Uterus (tissue), 4 donors: ENCODE results near the gene CSF1R. TPM values are rescaled to one million over a fixed set of nuclear protein-coding genes. Genes with fewer than 3 reads are reported as not detected.
A peak's percentile ranks its signal among the peaks of the same experiment; 100 is the strongest.

Experiments used
- DNase-seq, 2 donors: peaks; one replicate each; pipeline ENCODE4 v3.0.0-alpha.2; 2019 to 2020
- H3K27ac ChIP-seq, 2 donors: fragments of 200-600 bp; sonication (generic); 1 replicate in 1 of 2; 2 replicates in 1 of 2; pipeline ENCODE4 v1.5.1; 2016 to 2018
- H3K27me3 ChIP-seq, 2 donors: fragments of 200-600 bp; sonication (generic); one replicate each; pipeline ENCODE4 v1.5.1; 2018 to 2019; ENCODE audit warnings: control low read depth in 1 of 2
- H3K36me3 ChIP-seq, 2 donors: fragments of 200-600 bp; sonication (generic); one replicate each; pipeline ENCODE4 v1.5.1; 2019; ENCODE audit warnings: control low read depth in 1 of 2
- H3K4me1 ChIP-seq, 2 donors: fragments of 200-600 bp; sonication (generic); one replicate each; pipeline ENCODE4 v1.5.1; 2018 to 2019; ENCODE audit warnings: control low read depth in 1 of 2
- H3K4me3 ChIP-seq, 2 donors: fragments of 200-600 bp; sonication (generic); 1 replicate in 1 of 2; 2 replicates in 1 of 2; pipeline ENCODE4 v1.5.1; 2018 to 2019; ENCODE audit warnings: mild to moderate bottlenecking in 1 of 2
- H3K9me3 ChIP-seq, 2 donors: fragments of 200-600 bp; sonication (generic); one replicate each; pipeline ENCODE4 v1.5.1; 2019; ENCODE audit warnings: control low read depth in 1 of 2
- CTCF ChIP-seq, 4 experiments: fragments of 200-600 bp in 2 of 4; fragments of 450-650 bp in 2 of 4; sonication (generic) in 2 of 4; IDR thresholded peaks; one replicate each; pipeline ENCODE4 v1.5.1; 2016 to 2019; ENCODE audit warnings: antibody characterized with exemption in 4 of 4, mild to moderate bottlenecking in 2 of 4, moderate library complexity in 1 of 4
- POLR2A ChIP-seq, 2 donors: fragments of 450-650 bp; IDR thresholded peaks; one replicate each; pipeline ENCODE4 v1.6.1; 2016; ENCODE audit warnings: antibody characterized with exemption in 2 of 2, mild to moderate bottlenecking in 1 of 2, moderate library complexity in 1 of 2
- intact Hi-C: fragments of 100-400 bp; cut with DNase I; formaldehyde crosslinking; loops from one replicate; pipeline ENCODE4 v1.15.1; 2023; ENCODE audit warnings: low total_unique reads
- total RNA-seq, 4 donors: library from RNA; depleted of rRNA in 3 of 4; stranded (reverse); fragments of >200 nt in 3 of 4; gene quantifications; one replicate each; pipeline versions ENCODE4 v1.1.0 to v1.2.4, GENCODE V29; 2014 to 2023
- donor health status: DM: yes; HTN: yes; CAD: no.

Gene CSF1R
- total RNA-seq, 4 donors from 2014 or later: 1.0 to 42.9 (median 22.8) TPM

GRCh38 chr5:150120617-150121447, 34.5 kb upstream of the CSF1R start:
- no peak overlapping the region for H3K4me3 ChIP-seq
- no peaks in the 10 kb centered on the region for H3K9me3 ChIP-seq
- no peaks in the 10 kb centered on the region for H3K4me1 ChIP-seq
- no peaks in the 10 kb centered on the region for H3K36me3 ChIP-seq
- peak; percentile 13 to 18 for DNase-seq
- H3K27me3 ChIP-seq: no peaks in the 10 kb centered on the region
- no peak overlapping the region for H3K27ac ChIP-seq
- TF ChIP-seq POLR2A (IDR thresholded peaks at IDR 0.05): no peak
- TF ChIP-seq CTCF (IDR thresholded peaks at IDR 0.05): no peak
- intact Hi-C loops: no loop called here

- no peaks in the 10 kb centered on the region for H3K9me3 ChIP-seq
- H3K36me3 ChIP-seq: no peaks in the 10 kb centered on the region
- intact Hi-C loops: no loop called here
- H3K27me3 ChIP-seq: no peaks in the 10 kb centered on the region
- TF ChIP-seq CTCF (IDR thresholded peaks at IDR 0.05) (no peak), POLR2A (IDR thresholded peaks at IDR 0.05) (no peak)
- H3K4me1 ChIP-seq: no peaks in the 10 kb centered on the region
- DNase-seq: peak; percentile 14
- no peak overlapping the region for H3K27ac ChIP-seq
- no peak overlapping the region for H3K4me3 ChIP-seq
These were observed 33.7 kb upstream of the CSF1R start for GRCh38 chr5:150120062-150120441.

- no peaks in the 10 kb centered on the region for H3K9me3 ChIP-seq
- no peak for TF ChIP-seq POLR2A (IDR thresholded peaks at IDR 0.05)
- TF ChIP-seq CTCF (IDR thresholded peaks at IDR 0.05): no peak
- no peaks in the 10 kb centered on the region for H3K36me3 ChIP-seq
- no peaks in the 10 kb centered on the region for H3K27me3 ChIP-seq
- peak; percentile 12 to 15 for DNase-seq
- intact Hi-C loops: no loop called here
- H3K4me1 ChIP-seq: no peaks in the 10 kb centered on the region
- no peak overlapping the region for H3K4me3 ChIP-seq
- no peak overlapping the region for H3K27ac ChIP-seq
These were observed 33.2 kb upstream of the CSF1R start for GRCh38 chr5:150119421-150120061.

GRCh38 chr5:150118561-150119229, 32.3 kb upstream of the CSF1R start:
- TF ChIP-seq POLR2A (IDR thresholded peaks at IDR 0.05): no peak
- DNase-seq: peak; percentile 14 to 19
- no peaks in the 10 kb centered on the region for H3K9me3 ChIP-seq
- intact Hi-C loops: no loop called here
- H3K27me3 ChIP-seq: no peaks in the 10 kb centered on the region
- H3K27ac ChIP-seq: no peak overlapping the region
- no peaks in the 10 kb centered on the region for H3K36me3 ChIP-seq
- H3K4me1 ChIP-seq: no peaks in the 10 kb centered on the region
- no peak overlapping the region for H3K4me3 ChIP-seq

GRCh38 chr5:150117945-150118560, 31.7 kb upstream of the CSF1R start:
- TF ChIP-seq POLR2A (IDR thresholded peaks at IDR 0.05) (no peak), CTCF (IDR thresholded peaks at IDR 0.05) (no peak)
- Histone ChIP-seq H3K27me3 (no peaks in the 10 kb centered on the region), H3K4me3 (no peak overlapping the region), H3K4me1 (no peaks in the 10 kb centered on the region), H3K36me3 (no peaks in the 10 kb centered on the region), H3K27ac (no peak overlapping the region), H3K9me3 (no peaks in the 10 kb centered on the region)
- DNase-seq: peak in 1 of 2 donors; percentile 16
- intact Hi-C loops: no loop called here
